Measurements from ENCODE around the gene HES1.

The HES1 gene

GRCh38 chr3:194100856-194101390 is 35.0 kb upstream of the HES1 start:
- H3K27me3 ChIP-seq (ENCODE audit: insufficient read depth, low read depth) = no peaks in the 10 kb centered on the region; the same call in 1 of the 2 replicates
- H3K4me3 ChIP-seq (IDR thresholded peaks at IDR 0.05; ENCODE audit: insufficient read depth, low read depth, low read length) = no peak overlapping the region
- H3K4me1 ChIP-seq (ENCODE audit: low read depth, poor library complexity, severe bottlenecking) = peaks cover 31% of the 10 kb centered on the region

GRCh38 chr3:194101592-194102432 is 34.1 kb upstream of the HES1 start:
- Histone ChIP-seq H3K79me2 (ENCODE audit: insufficient read depth, low read depth) (no peaks in the 10 kb centered on the region), H3K27me3 (ENCODE audit: insufficient read depth, low read depth) (no peaks in the 10 kb centered on the region; the same call in 1 of the 2 replicates), H3K36me3 (ENCODE audit: insufficient read depth) (no peaks in the 10 kb centered on the region), H3K4me3 (IDR thresholded peaks at IDR 0.05; ENCODE audit: insufficient read depth, low read depth, low read length) (no peak overlapping the region), H3K9ac (no peak overlapping the region), H3K4me2 (peak overlapping the region; percentile 25; the same call in 1 of the 2 replicates), H4K20me1 (ENCODE audit: insufficient read depth) (no peaks in the 10 kb centered on the region), H3K4me1 (ENCODE audit: low read depth, poor library complexity, severe bottlenecking) (peaks cover 31% of the 10 kb centered on the region), H3K27ac (no peak overlapping the region), H2AFZ (ENCODE audit: low read depth) (no peak overlapping the region)
- TF ChIP-seq CTCF (conservative IDR thresholded peaks at IDR 0.05; ENCODE audit: low read depth, low read length) = no peak

More at GRCh38 chr3:194100856-194101390, 35.0 kb upstream of the HES1 start:
- Histone ChIP-seq H3K9ac (no peak overlapping the region), H2AFZ (ENCODE audit: low read depth) (no peak overlapping the region), H3K36me3 (ENCODE audit: insufficient read depth) (no peaks in the 10 kb centered on the region), H4K20me1 (ENCODE audit: insufficient read depth) (no peaks in the 10 kb centered on the region), H3K4me2 (peak overlapping the region; percentile 25; the same call in 1 of the 2 replicates), H3K79me2 (ENCODE audit: insufficient read depth, low read depth) (no peaks in the 10 kb centered on the region), H3K27ac (no peak overlapping the region)
- no peak for TF ChIP-seq CTCF (conservative IDR thresholded peaks at IDR 0.05; ENCODE audit: low read depth, low read length)

- no peak overlapping the region for H3K4me3 ChIP-seq (IDR thresholded peaks at IDR 0.05; ENCODE audit: insufficient read depth, low read depth, low read length)
- peaks cover 31% of the 10 kb centered on the region for H3K4me1 ChIP-seq (ENCODE audit: low read depth, poor library complexity, severe bottlenecking)
- no peak overlapping the region for H3K27ac ChIP-seq
- H3K4me2 ChIP-seq = peak overlapping the region; percentile 25; the same call in 1 of the 2 replicates
- H3K9ac ChIP-seq = no peak overlapping the region
- H3K79me2 ChIP-seq (ENCODE audit: insufficient read depth, low read depth) = no peaks in the 10 kb centered on the region
- no peaks in the 10 kb centered on the region for H4K20me1 ChIP-seq (ENCODE audit: insufficient read depth)
- H3K27me3 ChIP-seq (ENCODE audit: insufficient read depth, low read depth) = no peaks in the 10 kb centered on the region; the same call in 1 of the 2 replicates
- H3K36me3 ChIP-seq (ENCODE audit: insufficient read depth) = no peaks in the 10 kb centered on the region
- no peak overlapping the region for H2AFZ ChIP-seq (ENCODE audit: low read depth)
- no peak for TF ChIP-seq CTCF (conservative IDR thresholded peaks at IDR 0.05; ENCODE audit: low read depth, low read length)
These were observed 33.5 kb upstream of the HES1 start for GRCh38 chr3:194102436-194102835.

- Histone ChIP-seq H3K36me3 (ENCODE audit: insufficient read depth) (no peaks in the 10 kb centered on the region), H4K20me1 (ENCODE audit: insufficient read depth) (no peaks in the 10 kb centered on the region), H2AFZ (ENCODE audit: low read depth) (no peak overlapping the region), H3K27ac (no peak overlapping the region), H3K4me1 (ENCODE audit: low read depth, poor library complexity, severe bottlenecking) (peaks cover 31% of the 10 kb centered on the region), H3K27me3 (ENCODE audit: insufficient read depth, low read depth) (no peaks in the 10 kb centered on the region; the same call in 1 of the 2 replicates), H3K79me2 (ENCODE audit: insufficient read depth, low read depth) (no peaks in the 10 kb centered on the region), H3K4me3 (IDR thresholded peaks at IDR 0.05; ENCODE audit: insufficient read depth, low read depth, low read length) (no peak overlapping the region), H3K9ac (no peak overlapping the region), H3K4me2 (peak overlapping the region; percentile 10; the same call in 1 of the 2 replicates)
- TF ChIP-seq CTCF (conservative IDR thresholded peaks at IDR 0.05; ENCODE audit: low read depth, low read length) = no peak
These were observed 32.4 kb upstream of the HES1 start for GRCh38 chr3:194103505-194103904.

Data from KMS-11 (cell line).